ENCODE results near the gene KLHL1. TPM values are rescaled to one million over a fixed set of nuclear protein-coding genes. Genes with fewer than 3 reads are reported as not detected.

Gene KLHL1
- total RNA-seq, 2 donors from 2014 or later = not detected

GRCh38 chr13:69755101-69755500 lies 353.2 kb downstream of the KLHL1 start:
- no peaks in the 10 kb centered on the region for H3K36me3 ChIP-seq
- H3K4me3 ChIP-seq = no peak overlapping the region
- H3K27ac ChIP-seq = no peak overlapping the region
- H3K27me3 ChIP-seq = no peaks in the 10 kb centered on the region
- DNase-seq (ENCODE audit: low spot score) = no peak
- no peak for TF ChIP-seq CTCF (IDR thresholded peaks at IDR 0.05)
- no peaks in the 10 kb centered on the region for H3K4me1 ChIP-seq
- H3K9me3 ChIP-seq = no peaks in the 10 kb centered on the region

GRCh38 chr13:69751259-69751658 lies 357.0 kb downstream of the KLHL1 start:
- H3K4me3 ChIP-seq = no peak overlapping the region
- no peak overlapping the region for H3K27ac ChIP-seq
- H3K4me1 ChIP-seq = no peaks in the 10 kb centered on the region
- no peaks in the 10 kb centered on the region for H3K27me3 ChIP-seq
- no peaks in the 10 kb centered on the region for H3K36me3 ChIP-seq
- TF ChIP-seq CTCF (IDR thresholded peaks at IDR 0.05) = no peak
- DNase-seq (ENCODE audit: low spot score) = no peak
- H3K9me3 ChIP-seq = no peaks in the 10 kb centered on the region

- H3K27me3 ChIP-seq = no peaks in the 10 kb centered on the region
- no peak for DNase-seq (ENCODE audit: low spot score)
- H3K27ac ChIP-seq = no peak overlapping the region
- H3K36me3 ChIP-seq = no peaks in the 10 kb centered on the region
- H3K9me3 ChIP-seq = no peaks in the 10 kb centered on the region
- no peak for TF ChIP-seq CTCF (IDR thresholded peaks at IDR 0.05)
- no peak overlapping the region for H3K4me3 ChIP-seq
- H3K4me1 ChIP-seq = no peaks in the 10 kb centered on the region
Measured at GRCh38 chr13:69737129-69737935, 370.9 kb downstream of the KLHL1 start.

- Histone ChIP-seq H3K27ac (no peak overlapping the region), H3K9me3 (no peaks in the 10 kb centered on the region), H3K27me3 (no peaks in the 10 kb centered on the region), H3K4me1 (no peaks in the 10 kb centered on the region), H3K4me3 (no peak overlapping the region), H3K36me3 (no peaks in the 10 kb centered on the region)
- TF ChIP-seq CTCF (IDR thresholded peaks at IDR 0.05) = no peak
- no peak for DNase-seq (ENCODE audit: low spot score)
Measured at GRCh38 chr13:69721631-69722030, 386.6 kb downstream of the KLHL1 start.

GRCh38 chr13:69720278-69720983 lies 387.8 kb downstream of the KLHL1 start:
- no peak for TF ChIP-seq CTCF (IDR thresholded peaks at IDR 0.05)
- no peaks in the 10 kb centered on the region for H3K27me3 ChIP-seq
- DNase-seq (ENCODE audit: low spot score) = no peak
- H3K4me3 ChIP-seq = no peak overlapping the region
- H3K9me3 ChIP-seq = no peaks in the 10 kb centered on the region
- H3K4me1 ChIP-seq = no peaks in the 10 kb centered on the region
- H3K27ac ChIP-seq = no peak overlapping the region
- H3K36me3 ChIP-seq = no peaks in the 10 kb centered on the region
